Inferior parietal cortex (tissue), 1 donor: ENCODE data around the gene UGT2A2.

ENCODE experiments used
- DNase-seq: peaks from one replicate; pipeline ENCODE4 v3.0.0-alpha.2; 2016; ENCODE audit errors: extremely low spot score

Gene UGT2A2

GRCh38 chr4:69576251-69576877 lies 63.1 kb downstream of the UGT2A2 start:
- DNase-seq = no peak

GRCh38 chr4:69568787-69569186 lies 70.7 kb downstream of the UGT2A2 start:
- no peak for DNase-seq

GRCh38 chr4:69563424-69563823 lies 76.0 kb downstream of the UGT2A2 start:
- no peak for DNase-seq

- DNase-seq = no peak
Measured at GRCh38 chr4:69549651-69550050, 89.8 kb downstream of the UGT2A2 start.

GRCh38 chr4:69546134-69546765 lies 93.2 kb downstream of the UGT2A2 start:
- DNase-seq = no peak
